Vagina (tissue), 2 donors: ENCODE data around the gene MORC2. TPM values are rescaled to one million over a fixed set of nuclear protein-coding genes. Genes with fewer than 3 reads are reported as not detected.

Source experiments
- DNase-seq, 2 donors: peaks; one replicate each; pipeline ENCODE4 v3.0.0-alpha.2; 2017; ENCODE audit errors: extremely low spot score in 2 of 2
- H3K27ac ChIP-seq: fragments of 200-600 bp; sonication (generic); one replicate; pipeline ENCODE4 v1.5.1; 2019
- H3K27me3 ChIP-seq: fragments of 200-600 bp; sonication (generic); one replicate; pipeline ENCODE4 v1.5.1; 2019
- H3K36me3 ChIP-seq, 2 donors: fragments of 200-600 bp; sonication (generic); one replicate each; pipeline ENCODE4 v1.5.1; 2017 to 2019
- H3K4me1 ChIP-seq: fragments of 200-600 bp; sonication (generic); one replicate; pipeline ENCODE4 v1.5.1; 2019
- H3K4me3 ChIP-seq, 2 donors: fragments of 200-600 bp; sonication (generic); 1 replicate in 1 of 2; 2 replicates in 1 of 2; pipeline ENCODE4 v1.5.1; 2016 to 2019
- H3K9me3 ChIP-seq: fragments of 200-600 bp; sonication (generic); one replicate; pipeline ENCODE4 v1.5.1; 2019
- POLR2A ChIP-seq, 2 donors: fragments of 450-650 bp; IDR thresholded peaks; one replicate each; pipeline ENCODE4 v1.6.1; 2017; ENCODE audit warnings: antibody characterized with exemption in 2 of 2, mild to moderate bottlenecking in 2 of 2, moderate library complexity in 2 of 2
- POLR2AphosphoS5 ChIP-seq, 2 donors: sonication (generic); formaldehyde crosslinking; IDR thresholded peaks; one replicate each; pipeline ENCODE4 v1.9.0; 2017; ENCODE audit warnings: antibody characterized with exemption in 2 of 2, mild to moderate bottlenecking in 2 of 2, low read depth in 1 of 2; ENCODE audit not compliant: insufficient read depth in 1 of 2
- intact Hi-C: fragments of 100-400 bp; cut with DNase I; formaldehyde crosslinking; loops from one replicate; pipeline ENCODE4 v1.15.1; 2023
- total RNA-seq: library from RNA; depleted of rRNA; stranded (reverse); fragments of >200 nt; gene quantifications from one replicate; pipeline ENCODE4 v1.2.3, GENCODE V29; 2016
- TF ChIP-seq, protein P1 (sequence below), 3 experiments: fragments of 450-650 bp in 2 of 3; fragments of 200-600 bp in 1 of 3; sonication (generic) in 1 of 3; IDR thresholded peaks; one replicate each; pipeline ENCODE4 v1.5.1; 2017 to 2019; ENCODE audit warnings: antibody characterized with exemption in 3 of 3, mild to moderate bottlenecking in 2 of 3, moderate library complexity in 2 of 3

Gene MORC2
- total RNA-seq, 1 donor from 2014 or later = 18.4 TPM

DNA sequence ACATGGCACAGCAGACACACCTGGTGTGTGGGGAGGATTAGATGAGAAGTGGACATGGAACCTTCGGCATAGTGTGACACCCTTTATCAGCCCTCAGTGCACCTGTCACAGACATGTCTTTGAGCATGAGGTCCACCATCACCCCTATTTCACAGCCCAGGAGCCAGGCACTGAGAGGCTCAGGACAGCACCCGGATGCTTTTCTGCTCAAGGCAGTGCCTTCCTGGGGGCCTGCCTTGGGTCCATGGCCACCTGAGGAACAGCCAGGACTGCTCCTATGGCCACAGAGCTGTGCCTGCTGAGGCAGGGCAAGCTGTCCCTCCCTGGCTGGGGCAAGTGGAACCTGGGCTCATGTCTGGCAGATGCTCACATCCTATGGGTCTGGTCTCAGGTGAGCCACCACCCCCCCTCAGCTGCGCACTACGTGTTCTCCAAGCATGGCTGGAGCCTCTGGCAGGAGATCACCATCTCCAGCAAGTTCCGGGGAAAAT, 75.8 kb downstream of the MORC2 start:
- no peaks in the 10 kb centered on the region for H3K27me3 ChIP-seq
- no peaks in the 10 kb centered on the region for H3K9me3 ChIP-seq
- no peak overlapping the region for H3K4me3 ChIP-seq
- peak in 1 of 2 donors; percentile 75 for DNase-seq
- H3K4me1 ChIP-seq = no peaks in the 10 kb centered on the region
- intact Hi-C loops = no loop called here
- no peak overlapping the region for H3K27ac ChIP-seq
- no peak for TF ChIP-seq POLR2A (IDR thresholded peaks at IDR 0.05)
- H3K36me3 ChIP-seq = no peaks in the 10 kb centered on the region

- DNase-seq = no peak
- Histone ChIP-seq H3K36me3 (no peaks in the 10 kb centered on the region), H3K27ac (no peak overlapping the region), H3K4me3 (no peak overlapping the region), H3K4me1 (no peaks in the 10 kb centered on the region), H3K9me3 (no peaks in the 10 kb centered on the region), H3K27me3 (no peaks in the 10 kb centered on the region)
- no peak for TF ChIP-seq POLR2AphosphoS5 (IDR thresholded peaks at IDR 0.05; ENCODE audit: insufficient read depth in 1 of 2, low read depth in 1 of 2)
- no peak for TF ChIP-seq POLR2A (IDR thresholded peaks at IDR 0.05)
- TF ChIP-seq, protein P1, sequence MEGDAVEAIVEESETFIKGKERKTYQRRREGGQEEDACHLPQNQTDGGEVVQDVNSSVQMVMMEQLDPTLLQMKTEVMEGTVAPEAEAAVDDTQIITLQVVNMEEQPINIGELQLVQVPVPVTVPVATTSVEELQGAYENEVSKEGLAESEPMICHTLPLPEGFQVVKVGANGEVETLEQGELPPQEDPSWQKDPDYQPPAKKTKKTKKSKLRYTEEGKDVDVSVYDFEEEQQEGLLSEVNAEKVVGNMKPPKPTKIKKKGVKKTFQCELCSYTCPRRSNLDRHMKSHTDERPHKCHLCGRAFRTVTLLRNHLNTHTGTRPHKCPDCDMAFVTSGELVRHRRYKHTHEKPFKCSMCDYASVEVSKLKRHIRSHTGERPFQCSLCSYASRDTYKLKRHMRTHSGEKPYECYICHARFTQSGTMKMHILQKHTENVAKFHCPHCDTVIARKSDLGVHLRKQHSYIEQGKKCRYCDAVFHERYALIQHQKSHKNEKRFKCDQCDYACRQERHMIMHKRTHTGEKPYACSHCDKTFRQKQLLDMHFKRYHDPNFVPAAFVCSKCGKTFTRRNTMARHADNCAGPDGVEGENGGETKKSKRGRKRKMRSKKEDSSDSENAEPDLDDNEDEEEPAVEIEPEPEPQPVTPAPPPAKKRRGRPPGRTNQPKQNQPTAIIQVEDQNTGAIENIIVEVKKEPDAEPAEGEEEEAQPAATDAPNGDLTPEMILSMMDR (IDR thresholded peaks at IDR 0.05) = no peak
- intact Hi-C loops = no loop called here
Measured at GRCh38 chr22:30892286-30892685, 76.3 kb downstream of the MORC2 start.

DNA sequence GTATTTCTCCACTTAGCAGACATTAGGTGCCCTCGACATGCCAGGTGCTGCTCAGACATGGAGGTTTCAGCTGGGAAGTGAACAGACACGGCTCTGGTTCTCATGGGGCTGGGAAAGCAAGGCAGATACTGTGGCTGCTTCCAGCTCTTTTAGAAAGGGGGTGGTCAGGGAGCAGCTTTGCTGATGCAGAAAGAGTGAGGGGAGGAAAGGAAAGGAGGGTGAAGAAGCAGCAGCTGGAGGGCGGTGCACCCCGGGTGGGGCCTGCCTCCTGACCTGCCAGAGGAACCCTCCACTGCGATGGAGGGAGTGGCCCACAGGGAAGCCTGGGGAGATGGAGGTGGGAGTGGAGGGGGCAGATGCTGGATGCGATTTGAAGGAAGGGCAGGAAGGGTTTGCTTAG, 76.8 kb downstream of the MORC2 start:
- H3K27me3 ChIP-seq = no peaks in the 10 kb centered on the region
- no peak for TF ChIP-seq POLR2A (IDR thresholded peaks at IDR 0.05)
- TF ChIP-seq, protein P1 (IDR thresholded peaks at IDR 0.05) = no peak
- no peak for TF ChIP-seq POLR2AphosphoS5 (IDR thresholded peaks at IDR 0.05; ENCODE audit: insufficient read depth in 1 of 2, low read depth in 1 of 2)
- no peaks in the 10 kb centered on the region for H3K36me3 ChIP-seq

GRCh38 chr22:30891443-30891755, 77.2 kb downstream of the MORC2 start:
- TF ChIP-seq POLR2AphosphoS5 (IDR thresholded peaks at IDR 0.05; ENCODE audit: insufficient read depth in 1 of 2, low read depth in 1 of 2) (no peak), POLR2A (IDR thresholded peaks at IDR 0.05) (no peak)
- TF ChIP-seq, protein P1 (IDR thresholded peaks at IDR 0.05) = no peak
- H3K27ac ChIP-seq = no peak overlapping the region
- H3K27me3 ChIP-seq = no peaks in the 10 kb centered on the region
- H3K9me3 ChIP-seq = no peaks in the 10 kb centered on the region
- no peaks in the 10 kb centered on the region for H3K4me1 ChIP-seq
- intact Hi-C loops = no loop called here
- no peaks in the 10 kb centered on the region for H3K36me3 ChIP-seq
- H3K4me3 ChIP-seq = no peak overlapping the region
- DNase-seq = no peak

More for the DNA sequence above, 76.8 kb downstream of the MORC2 start:
- H3K4me1 ChIP-seq = no peaks in the 10 kb centered on the region
- no peak for DNase-seq
- H3K9me3 ChIP-seq = no peaks in the 10 kb centered on the region
- intact Hi-C loops = no loop called here
- H3K27ac ChIP-seq = no peak overlapping the region
- H3K4me3 ChIP-seq = no peak overlapping the region

- intact Hi-C loops = no loop called here
- no peaks in the 10 kb centered on the region for H3K9me3 ChIP-seq
- TF ChIP-seq, protein P1 (IDR thresholded peaks at IDR 0.05) = peak in 2 of 3 experiments; percentile 34 to 54
- TF ChIP-seq POLR2AphosphoS5 (IDR thresholded peaks at IDR 0.05; ENCODE audit: insufficient read depth in 1 of 2, low read depth in 1 of 2) = no peak
- no peak overlapping the region for H3K27ac ChIP-seq
- DNase-seq = no peak
- H3K4me1 ChIP-seq = no peaks in the 10 kb centered on the region
- no peaks in the 10 kb centered on the region for H3K36me3 ChIP-seq
- H3K4me3 ChIP-seq = no peak overlapping the region
- no peaks in the 10 kb centered on the region for H3K27me3 ChIP-seq
Measured at GRCh38 chr22:30890686-30891442, 77.7 kb downstream of the MORC2 start.
